ENCODE data around the gene CDH26.

DNA sequence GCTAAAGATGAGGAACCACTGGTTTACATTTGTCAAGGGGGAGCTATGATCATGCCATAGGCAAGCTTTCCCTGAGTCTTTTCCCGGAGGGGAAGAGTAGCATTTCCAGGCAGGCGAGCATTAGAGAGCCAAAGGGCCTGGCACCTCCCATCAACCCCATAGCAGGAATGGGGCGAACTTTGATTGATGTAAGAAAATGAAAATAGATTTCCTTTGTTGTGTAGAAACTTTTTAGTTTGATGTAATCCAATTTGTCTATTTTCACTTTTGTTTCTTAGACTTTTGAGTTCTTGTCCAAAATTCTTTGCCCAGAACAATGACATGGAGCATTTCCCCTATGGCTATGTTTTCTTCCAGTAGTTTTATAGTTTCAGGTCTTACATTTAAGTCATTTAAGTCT, 85.2 kb downstream of the CDH26 start:
- TF ChIP-seq, protein P1, sequence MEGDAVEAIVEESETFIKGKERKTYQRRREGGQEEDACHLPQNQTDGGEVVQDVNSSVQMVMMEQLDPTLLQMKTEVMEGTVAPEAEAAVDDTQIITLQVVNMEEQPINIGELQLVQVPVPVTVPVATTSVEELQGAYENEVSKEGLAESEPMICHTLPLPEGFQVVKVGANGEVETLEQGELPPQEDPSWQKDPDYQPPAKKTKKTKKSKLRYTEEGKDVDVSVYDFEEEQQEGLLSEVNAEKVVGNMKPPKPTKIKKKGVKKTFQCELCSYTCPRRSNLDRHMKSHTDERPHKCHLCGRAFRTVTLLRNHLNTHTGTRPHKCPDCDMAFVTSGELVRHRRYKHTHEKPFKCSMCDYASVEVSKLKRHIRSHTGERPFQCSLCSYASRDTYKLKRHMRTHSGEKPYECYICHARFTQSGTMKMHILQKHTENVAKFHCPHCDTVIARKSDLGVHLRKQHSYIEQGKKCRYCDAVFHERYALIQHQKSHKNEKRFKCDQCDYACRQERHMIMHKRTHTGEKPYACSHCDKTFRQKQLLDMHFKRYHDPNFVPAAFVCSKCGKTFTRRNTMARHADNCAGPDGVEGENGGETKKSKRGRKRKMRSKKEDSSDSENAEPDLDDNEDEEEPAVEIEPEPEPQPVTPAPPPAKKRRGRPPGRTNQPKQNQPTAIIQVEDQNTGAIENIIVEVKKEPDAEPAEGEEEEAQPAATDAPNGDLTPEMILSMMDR (IDR thresholded peaks at IDR 0.05; ENCODE audit: low read depth, low read length): no peak
- no peak for TF ChIP-seq EZH2phosphoT487 (IDR thresholded peaks at IDR 0.05; ENCODE audit: low read depth)
